ENCODE data around the gene SCEL. TPM values are rescaled to one million over a fixed set of nuclear protein-coding genes. Genes with fewer than 3 reads are reported as not detected.
"Not testable (repeated sequence)": the region's sequence is repeated elsewhere in the genome, so short reads cannot be mapped to it uniquely, and the experiment has no call there.

The SCEL gene
- total RNA-seq, 1 donor from 2014 or later, result not detected

GRCh38 chr13:77660016-77660415 is 124.5 kb downstream of the SCEL start:
- intact Hi-C loops (cut with micrococcal nuclease), result not testable (repeated sequence)

GRCh38 chr13:77660841-77661250 is 125.3 kb downstream of the SCEL start:
- intact Hi-C loops (cut with micrococcal nuclease), result no loop called here

GRCh38 chr13:77662301-77662700 is 126.8 kb downstream of the SCEL start:
- intact Hi-C loops (cut with micrococcal nuclease), result not testable (repeated sequence)

- intact Hi-C loops (cut with micrococcal nuclease), result not testable (repeated sequence)
These were observed 127.3 kb downstream of the SCEL start for GRCh38 chr13:77662831-77663230.

GRCh38 chr13:77674852-77675251 is 139.3 kb downstream of the SCEL start:
- intact Hi-C loops (cut with micrococcal nuclease), result no loop called here

- intact Hi-C loops (cut with micrococcal nuclease), result no loop called here
These were observed 143.3 kb downstream of the SCEL start for GRCh38 chr13:77678691-77679235.

DNA sequence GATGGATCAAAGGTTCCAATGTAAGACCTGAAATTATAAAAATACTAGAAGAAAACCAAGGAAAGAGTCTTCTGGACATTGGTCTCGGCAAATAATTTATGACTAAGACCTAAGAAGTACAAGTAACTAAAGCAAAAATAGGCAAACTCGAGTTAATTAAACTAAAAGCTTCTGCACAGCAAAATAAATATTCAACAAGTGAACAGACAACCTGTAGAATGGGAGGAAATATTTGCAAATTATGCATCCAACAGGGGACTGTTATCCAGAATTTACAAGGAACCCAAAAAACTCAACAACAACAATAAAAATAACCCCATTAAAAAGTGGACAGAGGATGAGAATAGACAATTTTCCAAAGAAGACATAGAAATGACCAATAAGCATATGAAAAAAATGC is 152.3 kb downstream of the SCEL start:
- intact Hi-C loops (cut with micrococcal nuclease), result no loop called here

- intact Hi-C loops (cut with micrococcal nuclease), result loop anchor here (10.0 kb wide), 2 partner anchors 963 to 1713 kb away; partner anchors contain the start of genes OBI1 and RBM26
These were observed 156.4 kb downstream of the SCEL start for GRCh38 chr13:77691871-77692270.

DNA sequence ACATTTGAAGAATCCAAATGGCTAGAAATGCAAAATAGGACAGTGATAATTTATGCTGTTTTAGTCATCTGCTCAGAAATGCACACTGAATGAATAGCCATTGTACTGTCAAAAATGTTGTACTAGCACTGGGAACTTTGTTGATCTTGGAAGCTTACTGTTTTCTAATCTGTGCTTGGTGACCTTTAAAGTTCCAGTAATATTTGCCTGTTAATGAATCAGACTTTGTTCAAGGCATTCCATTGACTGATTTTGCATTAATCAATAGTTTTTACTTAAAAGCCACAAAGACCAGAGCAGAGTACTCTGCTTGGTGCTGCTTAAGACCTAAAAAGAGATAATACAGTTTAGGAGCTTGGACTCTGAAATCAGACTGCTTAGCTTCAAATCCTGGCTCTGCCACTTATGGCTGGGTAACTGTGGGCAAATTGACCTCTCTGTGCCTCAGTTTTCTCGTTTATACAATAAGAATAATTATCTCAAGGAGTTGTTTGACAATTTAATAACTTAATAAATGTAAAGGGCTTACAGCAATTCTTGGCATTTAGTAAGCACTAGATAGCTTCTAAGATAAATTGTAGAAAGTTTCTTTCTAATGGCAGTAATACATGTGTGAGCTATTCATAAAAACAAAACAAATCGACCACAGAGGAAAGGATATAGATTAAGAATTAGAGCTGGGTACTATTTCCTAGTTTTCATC is 157.4 kb downstream of the SCEL start:
- intact Hi-C loops (cut with micrococcal nuclease), result loop anchor here (10.0 kb wide), 2 partner anchors 962 to 1712 kb away; partner anchors contain the start of genes OBI1 and RBM26

DNA sequence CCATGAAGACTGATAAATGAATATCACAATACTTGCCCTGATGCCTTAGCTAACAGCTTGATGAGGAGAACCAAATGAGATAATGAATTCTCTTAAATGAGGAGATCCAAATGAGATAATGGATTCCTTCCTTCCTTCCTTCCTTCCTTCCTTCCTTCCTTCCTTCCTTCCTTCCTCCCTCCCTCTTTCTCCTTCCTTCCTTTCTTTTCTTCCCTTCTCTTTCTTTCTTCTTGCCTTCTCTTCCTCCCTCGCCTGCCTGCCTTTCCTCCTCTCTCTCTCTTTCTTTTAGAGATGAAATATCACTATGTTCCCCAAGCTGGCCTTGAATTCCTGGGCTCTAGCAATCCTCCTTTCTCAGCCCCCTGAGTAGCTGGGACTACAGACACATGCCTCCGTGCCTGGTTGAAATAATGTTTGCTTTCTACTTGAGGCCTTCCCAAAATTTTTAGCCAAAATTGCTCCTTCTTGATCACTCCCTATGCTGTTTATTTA is 158.0 kb downstream of the SCEL start:
- intact Hi-C loops (cut with micrococcal nuclease), result loop anchor here (10.0 kb wide), 2 partner anchors 961 to 1711 kb away; partner anchors contain the start of genes OBI1 and RBM26

Other genes with a start within 250 kb of the SCEL start
- 116 and 119 TPM in 2 replicates for gene MYCBP2, start 208.6 kb upstream of the SCEL start, total RNA-seq
- gene SLAIN1, start 162.0 kb downstream of the SCEL start, total RNA-seq, result 34.2 and 37.3 TPM in 2 replicates